NT2/D1 (cell line): Measurements from ENCODE around the gene SSC4D.

ENCODE experiments used
- SUZ12 ChIP-seq: IDR thresholded peaks from 2 replicates; pipeline ENCODE4 v1.6.1; 2011; ENCODE audit not compliant: insufficient read length, insufficient read depth; ENCODE audit errors: extremely low read depth
- YY1 ChIP-seq: IDR thresholded peaks from 2 replicates; pipeline ENCODE4 v1.6.1; 2011; ENCODE audit not compliant: insufficient read length, insufficient read depth
- ZNF274 ChIP-seq: IDR thresholded peaks from 2 replicates; pipeline ENCODE4 v1.6.1; 2011; ENCODE audit warnings: mild to moderate bottlenecking, low read depth, low read length

DNA sequence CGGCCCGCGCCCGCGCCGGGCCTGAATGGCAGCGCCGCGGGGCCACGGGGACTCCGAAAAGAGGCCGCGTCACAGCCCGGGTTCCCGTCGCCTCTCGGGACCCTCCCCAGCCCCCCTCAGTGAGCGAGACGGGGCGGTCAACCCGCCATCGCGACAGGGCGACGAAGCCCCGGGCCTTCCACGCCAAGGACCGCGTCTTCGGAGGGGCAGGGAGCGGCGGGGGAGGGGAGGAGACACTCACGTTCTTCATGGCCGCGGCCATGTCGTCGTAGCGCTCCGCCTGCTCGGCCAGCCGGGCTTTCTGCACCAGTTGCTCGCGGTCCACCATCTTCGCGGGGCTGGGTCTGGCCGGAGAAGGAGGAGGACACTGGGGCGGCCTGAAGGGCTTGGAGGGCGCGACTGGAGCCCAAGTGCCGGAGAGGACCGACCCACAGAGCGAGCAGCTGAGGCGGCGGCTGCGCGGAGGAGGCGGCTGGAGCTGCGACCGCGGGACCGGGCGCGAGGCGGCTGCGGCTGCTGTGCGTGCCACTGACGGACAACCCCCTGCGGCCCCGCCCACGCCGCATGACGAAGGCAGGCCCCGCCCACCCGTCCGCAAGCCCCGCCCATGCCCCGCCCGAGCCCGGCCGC lies 50.9 kb downstream of the SSC4D start, which contains the start of gene YWHAG:
- TF ChIP-seq ZNF274 (no peak), SUZ12 (no peak), YY1 (no peak)
